ENCODE results near the gene APOD. TPM values are rescaled to one million over a fixed set of nuclear protein-coding genes. Genes with fewer than 3 reads are reported as not detected.

APOD gene
- total and polyA plus RNA-seq, 9 of the 15 experiments (the other 6 are each of a cell fraction or from before 2014, with no cell fraction given) = 0.18 to 0.50 (median 0.35) TPM; not detected in 1

DNA sequence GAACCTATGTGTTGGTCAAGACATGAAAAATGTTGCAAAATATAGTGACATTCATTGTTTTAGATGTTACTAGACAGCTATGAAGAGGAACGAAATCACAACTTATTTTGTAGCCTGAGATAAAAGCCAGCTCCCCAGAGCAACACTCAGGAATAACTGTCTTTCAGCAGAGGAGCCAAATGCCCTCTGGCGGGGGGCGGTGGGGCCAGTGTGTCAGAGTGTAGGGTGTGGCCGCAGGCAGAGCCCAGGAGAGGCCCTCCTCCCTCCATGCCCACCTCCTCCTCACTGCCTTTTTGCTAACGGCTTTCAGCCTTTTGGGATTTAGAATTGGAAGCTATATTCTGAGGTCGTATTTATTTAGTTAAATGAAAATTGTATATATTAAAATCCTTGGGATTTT lies 16.9 kb downstream of the APOD start:
- H2AFZ ChIP-seq (ENCODE audit: low read depth, low read length) = peak overlapping the region; percentile 29; the same call in 1 of the 2 replicates
- no peaks in the 10 kb centered on the region for H3K36me3 ChIP-seq (ENCODE audit: control insufficient read depth, insufficient read depth, low read length)
- no peak overlapping the region for H3K4me2 ChIP-seq (ENCODE audit: insufficient read depth, low read length)
- H3K4me3 ChIP-seq = no peak overlapping the region
- BruUV-seq (replicated peaks) = no TSS peak
- H3K9me1 ChIP-seq (ENCODE audit: control insufficient read depth, insufficient read depth, low read length) = no peaks in the 10 kb centered on the region
- FAIRE-seq (peak; percentile 73), DNase-seq (ENCODE audit: extremely low read depth in 1 of 4, low spot score in 3 of 4) (peak; percentile 66 to 73 (median 70)), ATAC-seq (peak; percentile 95)
- H3K4me1 ChIP-seq (replicated peaks in 1 of 2; ENCODE audit: control insufficient read depth in 2 of 2, insufficient read depth in 2 of 2, low read length in 2 of 2) = peaks cover 8 to 13% of the 10 kb centered on the region in 2 experiments; a peak in 4 of 5 replicates
- no peaks in the 10 kb centered on the region for H3K9me3 ChIP-seq (replicated peaks; ENCODE audit: control insufficient read depth, insufficient read depth, low read depth, low read length)
- H3K79me2 ChIP-seq (ENCODE audit: control insufficient read depth, insufficient read depth, low read length) = no peaks in the 10 kb centered on the region
- no peak overlapping the region for H3K27ac ChIP-seq (ENCODE audit: extremely low read depth, low read depth, low read length)
- in situ Hi-C loops (cut with MboI) = no loop called here
- intact Hi-C loops (cut with micrococcal nuclease) = no loop called here
- ChIA-PET CTCF (ENCODE audit: low intra/inter-chr PET ratio) (interaction anchor here (1.1 kb wide), 1 partner anchor 296 kb away, joined by 4 read pairs; the partner anchor contains the start of gene XXYLT1), POLR2A (interaction anchor here (1.1 to 1.4 kb wide), 2 partner anchors 10 to 24 kb away, joined by 3 to 4 read pairs; partner anchors contain the start of gene PPP1R2)
- H4K20me1 ChIP-seq (replicated peaks; ENCODE audit: control insufficient read depth, insufficient read depth, low read length) = no peaks in the 10 kb centered on the region
- 3% methylated on average over 6 of the region's 6 CpGs for WGBS (ENCODE audit: insufficient coverage, low coverage, missing lambda C conversion rate)
- H3K9ac ChIP-seq (ENCODE audit: insufficient read depth in 1 of 2, low read depth in 2 of 2, low read length in 2 of 2) = peak overlapping the region in 1 of 2 experiments; percentile 43; a peak in 1 of 4 replicates
- peaks cover 0 to 12% of the 10 kb centered on the region in 2 experiments; a peak in 4 of 5 replicates for H3K27me3 ChIP-seq (ENCODE audit: control insufficient read depth in 2 of 2, insufficient read depth in 2 of 2, low read length in 2 of 2)
- TF ChIP-seq MEIS2 (IDR thresholded peaks at IDR 0.05; ENCODE audit: partially characterized antibody) (peak; percentile 7), SOX6 (IDR thresholded peaks at IDR 0.05) (0 out of 2 replicates have a peak, but pooled peaks have one; percentile 15)
- TF ChIP-seq, protein P1, sequence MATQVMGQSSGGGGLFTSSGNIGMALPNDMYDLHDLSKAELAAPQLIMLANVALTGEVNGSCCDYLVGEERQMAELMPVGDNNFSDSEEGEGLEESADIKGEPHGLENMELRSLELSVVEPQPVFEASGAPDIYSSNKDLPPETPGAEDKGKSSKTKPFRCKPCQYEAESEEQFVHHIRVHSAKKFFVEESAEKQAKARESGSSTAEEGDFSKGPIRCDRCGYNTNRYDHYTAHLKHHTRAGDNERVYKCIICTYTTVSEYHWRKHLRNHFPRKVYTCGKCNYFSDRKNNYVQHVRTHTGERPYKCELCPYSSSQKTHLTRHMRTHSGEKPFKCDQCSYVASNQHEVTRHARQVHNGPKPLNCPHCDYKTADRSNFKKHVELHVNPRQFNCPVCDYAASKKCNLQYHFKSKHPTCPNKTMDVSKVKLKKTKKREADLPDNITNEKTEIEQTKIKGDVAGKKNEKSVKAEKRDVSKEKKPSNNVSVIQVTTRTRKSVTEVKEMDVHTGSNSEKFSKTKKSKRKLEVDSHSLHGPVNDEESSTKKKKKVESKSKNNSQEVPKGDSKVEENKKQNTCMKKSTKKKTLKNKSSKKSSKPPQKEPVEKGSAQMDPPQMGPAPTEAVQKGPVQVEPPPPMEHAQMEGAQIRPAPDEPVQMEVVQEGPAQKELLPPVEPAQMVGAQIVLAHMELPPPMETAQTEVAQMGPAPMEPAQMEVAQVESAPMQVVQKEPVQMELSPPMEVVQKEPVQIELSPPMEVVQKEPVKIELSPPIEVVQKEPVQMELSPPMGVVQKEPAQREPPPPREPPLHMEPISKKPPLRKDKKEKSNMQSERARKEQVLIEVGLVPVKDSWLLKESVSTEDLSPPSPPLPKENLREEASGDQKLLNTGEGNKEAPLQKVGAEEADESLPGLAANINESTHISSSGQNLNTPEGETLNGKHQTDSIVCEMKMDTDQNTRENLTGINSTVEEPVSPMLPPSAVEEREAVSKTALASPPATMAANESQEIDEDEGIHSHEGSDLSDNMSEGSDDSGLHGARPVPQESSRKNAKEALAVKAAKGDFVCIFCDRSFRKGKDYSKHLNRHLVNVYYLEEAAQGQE (IDR thresholded peaks at IDR 0.05; ENCODE audit: borderline replicate concordance) = peak; percentile 17; the same call in 1 of the 2 replicates
- TF ChIP-seq, protein P1 (CRISPR knock-in tag; IDR thresholded peaks at IDR 0.05; ENCODE audit: low read depth) = no peak
- TF ChIP-seq, protein P2, sequence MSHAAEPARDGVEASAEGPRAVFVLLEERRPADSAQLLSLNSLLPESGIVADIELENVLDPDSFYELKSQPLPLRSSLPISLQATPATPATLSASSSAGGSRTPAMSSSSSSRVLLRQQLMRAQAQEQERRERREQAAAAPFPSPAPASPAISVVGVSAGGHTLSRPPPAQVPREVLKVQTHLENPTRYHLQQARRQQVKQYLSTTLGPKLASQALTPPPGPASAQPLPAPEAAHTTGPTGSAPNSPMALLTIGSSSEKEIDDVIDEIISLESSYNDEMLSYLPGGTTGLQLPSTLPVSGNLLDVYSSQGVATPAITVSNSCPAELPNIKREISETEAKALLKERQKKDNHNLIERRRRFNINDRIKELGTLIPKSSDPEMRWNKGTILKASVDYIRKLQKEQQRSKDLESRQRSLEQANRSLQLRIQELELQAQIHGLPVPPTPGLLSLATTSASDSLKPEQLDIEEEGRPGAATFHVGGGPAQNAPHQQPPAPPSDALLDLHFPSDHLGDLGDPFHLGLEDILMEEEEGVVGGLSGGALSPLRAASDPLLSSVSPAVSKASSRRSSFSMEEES (CRISPR knock-in tag; IDR thresholded peaks at IDR 0.05) = no peak
- TF ChIP-seq, protein P3, sequence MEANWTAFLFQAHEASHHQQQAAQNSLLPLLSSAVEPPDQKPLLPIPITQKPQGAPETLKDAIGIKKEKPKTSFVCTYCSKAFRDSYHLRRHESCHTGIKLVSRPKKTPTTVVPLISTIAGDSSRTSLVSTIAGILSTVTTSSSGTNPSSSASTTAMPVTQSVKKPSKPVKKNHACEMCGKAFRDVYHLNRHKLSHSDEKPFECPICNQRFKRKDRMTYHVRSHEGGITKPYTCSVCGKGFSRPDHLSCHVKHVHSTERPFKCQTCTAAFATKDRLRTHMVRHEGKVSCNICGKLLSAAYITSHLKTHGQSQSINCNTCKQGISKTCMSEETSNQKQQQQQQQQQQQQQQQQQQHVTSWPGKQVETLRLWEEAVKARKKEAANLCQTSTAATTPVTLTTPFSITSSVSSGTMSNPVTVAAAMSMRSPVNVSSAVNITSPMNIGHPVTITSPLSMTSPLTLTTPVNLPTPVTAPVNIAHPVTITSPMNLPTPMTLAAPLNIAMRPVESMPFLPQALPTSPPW (CRISPR knock-in tag; IDR thresholded peaks at IDR 0.05) = 0 out of 2 replicates have a peak, but pooled peaks have one; percentile 27
- TF ChIP-seq, protein P4, sequence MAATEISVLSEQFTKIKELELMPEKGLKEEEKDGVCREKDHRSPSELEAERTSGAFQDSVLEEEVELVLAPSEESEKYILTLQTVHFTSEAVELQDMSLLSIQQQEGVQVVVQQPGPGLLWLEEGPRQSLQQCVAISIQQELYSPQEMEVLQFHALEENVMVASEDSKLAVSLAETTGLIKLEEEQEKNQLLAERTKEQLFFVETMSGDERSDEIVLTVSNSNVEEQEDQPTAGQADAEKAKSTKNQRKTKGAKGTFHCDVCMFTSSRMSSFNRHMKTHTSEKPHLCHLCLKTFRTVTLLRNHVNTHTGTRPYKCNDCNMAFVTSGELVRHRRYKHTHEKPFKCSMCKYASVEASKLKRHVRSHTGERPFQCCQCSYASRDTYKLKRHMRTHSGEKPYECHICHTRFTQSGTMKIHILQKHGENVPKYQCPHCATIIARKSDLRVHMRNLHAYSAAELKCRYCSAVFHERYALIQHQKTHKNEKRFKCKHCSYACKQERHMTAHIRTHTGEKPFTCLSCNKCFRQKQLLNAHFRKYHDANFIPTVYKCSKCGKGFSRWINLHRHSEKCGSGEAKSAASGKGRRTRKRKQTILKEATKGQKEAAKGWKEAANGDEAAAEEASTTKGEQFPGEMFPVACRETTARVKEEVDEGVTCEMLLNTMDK (IDR thresholded peaks at IDR 0.05; ENCODE audit: borderline replicate concordance, insufficient read depth, low read depth, low read length, poor library complexity, severe bottlenecking) = peak; percentile 93
